CD8-positive, alpha-beta memory T cell (primary cell): ENCODE data around the gene NUP188. TPM values are rescaled to one million over a fixed set of nuclear protein-coding genes. Genes with fewer than 3 reads are reported as not detected.
A peak's percentile ranks its signal among the peaks of the same experiment; 100 is the strongest.

ENCODE experiments used
- CTCF ChIA-PET: fragments of 350-600 bp; sonication (Branson Sonifier 250); formaldehyde crosslinking; loops from one replicate; lab custom pipeline; 2021; ENCODE audit warnings: antibody characterized with exemption; lab: Charles Lee
- POLR2A ChIA-PET: fragments of 350-600 bp; sonication (Branson Sonifier 250); formaldehyde crosslinking; loops from one replicate; lab custom pipeline; 2021; ENCODE audit warnings: antibody characterized with exemption; lab: Charles Lee
- DNase-seq, 5 donors: peaks; one replicate each; pipeline versions ENCODE4 v3.0.0 to v3.0.0-alpha.2; 2020 to 2022; ENCODE audit warnings: mixed read lengths in 1 of 5
- H3K27ac ChIP-seq: one replicate; pipeline ENCODE4 v1.7.0; 2013; ENCODE audit warnings: low read depth, mild to moderate bottlenecking, low read length, moderate library complexity
- H3K27me3 ChIP-seq: 2 replicates; pipeline ENCODE4 v1.7.0; 2013; ENCODE audit warnings: low read length, mild to moderate bottlenecking; ENCODE audit not compliant: insufficient read depth, poor library complexity, severe bottlenecking
- H3K36me3 ChIP-seq: 2 replicates; pipeline ENCODE4 v1.7.0; 2013; ENCODE audit warnings: mild to moderate bottlenecking, low read length, moderate library complexity; ENCODE audit not compliant: insufficient read depth
- H3K4me1 ChIP-seq: 2 replicates; pipeline ENCODE4 v1.7.0; 2013; ENCODE audit warnings: mild to moderate bottlenecking, low read length, moderate library complexity; ENCODE audit not compliant: insufficient read depth
- H3K4me3 ChIP-seq: 2 replicates; pipeline ENCODE4 v1.7.0; 2013; ENCODE audit warnings: mild to moderate bottlenecking, low read length
- H3K9me3 ChIP-seq: 2 replicates; pipeline ENCODE4 v1.7.0; 2013; ENCODE audit warnings: mild to moderate bottlenecking, low read length
- H3K27ac Mint-ChIP-seq, 8 donors: one replicate each; pipeline ENCODE4 v1.8.0; 2020 to 2021; ENCODE audit warnings: mixed read lengths in 8 of 8, mild to moderate bottlenecking in 6 of 8, inconsistent platforms in 3 of 8, moderate library complexity in 3 of 8
- H3K27me3 Mint-ChIP-seq, 2 donors: one replicate each; pipeline ENCODE4 v1.8.0; 2020 to 2021; ENCODE audit warnings: mixed read lengths in 2 of 2, mild to moderate bottlenecking in 1 of 2, moderate library complexity in 1 of 2
- H3K36me3 Mint-ChIP-seq, 3 donors: one replicate each; pipeline ENCODE4 v1.8.0; 2020 to 2021; ENCODE audit warnings: mixed read lengths in 3 of 3, inconsistent platforms in 1 of 3, mild to moderate bottlenecking in 1 of 3
- H3K4me1 Mint-ChIP-seq, 3 donors: one replicate each; pipeline ENCODE4 v1.8.0; 2020 to 2021; ENCODE audit warnings: mixed read lengths in 3 of 3, inconsistent platforms in 1 of 3, mild to moderate bottlenecking in 1 of 3
- H3K4me3 Mint-ChIP-seq, 7 donors: one replicate each; pipeline ENCODE4 v1.8.0; 2020 to 2021; ENCODE audit warnings: mixed read lengths in 7 of 7, mild to moderate bottlenecking in 6 of 7, moderate library complexity in 4 of 7, inconsistent platforms in 2 of 7
- H3K9me3 Mint-ChIP-seq, 5 donors: one replicate each; pipeline ENCODE4 v1.8.0; 2020 to 2022; ENCODE audit warnings: mixed read lengths in 5 of 5, mild to moderate bottlenecking in 3 of 5, moderate library complexity in 2 of 5, inconsistent platforms in 1 of 5
- polyA plus RNA-seq: library from polyadenylated mRNA; unstranded; fragments of 300-500 nt; fragmentation: Illumina TruSeq; gene quantifications from one replicate; pipeline ENCODE4 v1.2.3, GENCODE V29; 2021
- total RNA-seq, 2 experiments: library from RNA; stranded (reverse); gene quantifications; one replicate each; pipeline ENCODE4 v1.2.3, GENCODE V29; 2021

The NUP188 gene
- total and polyA plus RNA-seq, 3 experiments from 2014 or later: 41.3 to 150 (median 144) TPM

GRCh38 chr9:128969491-128969890, 22.0 kb downstream of the NUP188 start:
- POLR2A ChIA-PET: no interaction called here
- CTCF ChIA-PET: no interaction called here
- no peak overlapping the region for H3K4me3 Mint-ChIP-seq
- H3K27ac Mint-ChIP-seq: no peak overlapping the region
- no peaks in the 10 kb centered on the region for H3K27me3 Mint-ChIP-seq
- Histone ChIP-seq H3K9me3 (no peaks in the 10 kb centered on the region), H3K4me1 (no peaks in the 10 kb centered on the region), H3K4me3 (no peak overlapping the region), H3K36me3 (peaks cover 42% of the 10 kb centered on the region), H3K27me3 (no peaks in the 10 kb centered on the region), H3K27ac (no peak overlapping the region)
- H3K9me3 Mint-ChIP-seq: no peaks in the 10 kb centered on the region
- DNase-seq: no peak
- H3K36me3 Mint-ChIP-seq: peaks cover 0 to 65% (median 28%) of the 10 kb centered on the region in 3 donors
- H3K4me1 Mint-ChIP-seq: peaks cover 0 to 3% (median 0%) of the 10 kb centered on the region in 3 donors

DNA sequence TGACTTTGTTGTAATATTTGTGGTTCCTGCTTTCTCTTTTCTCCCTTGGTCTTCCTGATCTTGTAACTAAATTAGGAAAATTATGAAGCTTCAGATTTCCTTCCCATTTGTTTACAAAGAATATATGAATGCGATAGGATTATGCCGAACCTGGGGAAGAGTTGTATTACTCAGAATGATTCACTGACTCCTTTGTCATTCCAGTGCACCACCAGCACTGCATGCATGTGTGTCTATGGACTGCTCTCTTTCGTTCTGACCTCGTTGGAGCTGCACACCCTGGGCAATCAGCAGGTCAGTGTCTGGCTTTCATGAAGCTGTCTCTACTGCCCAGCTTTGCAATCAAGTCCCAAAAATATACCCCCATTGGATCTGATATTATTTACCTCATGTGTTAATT, 25.5 kb downstream of the NUP188 start:
- no peaks in the 10 kb centered on the region for H3K9me3 Mint-ChIP-seq
- Histone ChIP-seq H3K4me3 (no peak overlapping the region), H3K27ac (no peak overlapping the region), H3K4me1 (no peaks in the 10 kb centered on the region), H3K27me3 (no peaks in the 10 kb centered on the region), H3K36me3 (peaks cover 63% of the 10 kb centered on the region), H3K9me3 (no peaks in the 10 kb centered on the region)
- DNase-seq: no peak
- peaks cover 0 to 82% (median 29%) of the 10 kb centered on the region in 3 donors for H3K36me3 Mint-ChIP-seq
- no peaks in the 10 kb centered on the region for H3K27me3 Mint-ChIP-seq
- peak overlapping the region in 1 of 8 donors; percentile 81 for H3K27ac Mint-ChIP-seq
- POLR2A ChIA-PET: no interaction called here
- H3K4me1 Mint-ChIP-seq: no peaks in the 10 kb centered on the region
- no peak overlapping the region for H3K4me3 Mint-ChIP-seq
- CTCF ChIA-PET: interaction anchor here (1.3 kb wide), 1 partner anchor 17 kb away, joined by 3 read pairs; no protein-coding TSS in a partner anchor

GRCh38 chr9:128979111-128979510, 31.6 kb downstream of the NUP188 start:
- H3K4me1 Mint-ChIP-seq: no peaks in the 10 kb centered on the region
- no peaks in the 10 kb centered on the region for H3K9me3 Mint-ChIP-seq
- Histone ChIP-seq H3K27me3 (no peaks in the 10 kb centered on the region), H3K9me3 (no peaks in the 10 kb centered on the region), H3K4me3 (no peak overlapping the region), H3K4me1 (no peaks in the 10 kb centered on the region), H3K36me3 (peaks cover 64% of the 10 kb centered on the region), H3K27ac (no peak overlapping the region)
- ChIA-PET CTCF (no interaction called here), POLR2A (no interaction called here)
- H3K27me3 Mint-ChIP-seq: no peaks in the 10 kb centered on the region
- H3K4me3 Mint-ChIP-seq: no peak overlapping the region
- H3K36me3 Mint-ChIP-seq: peaks cover 12 to 88% (median 29%) of the 10 kb centered on the region in 3 donors
- no peak for DNase-seq
- H3K27ac Mint-ChIP-seq: no peak overlapping the region

GRCh38 chr9:128983536-128983935, 36.0 kb downstream of the NUP188 start:
- H3K36me3 Mint-ChIP-seq: peaks cover 17 to 95% (median 35%) of the 10 kb centered on the region in 3 donors
- POLR2A ChIA-PET: no interaction called here
- H3K27ac ChIP-seq: no peak overlapping the region

GRCh38 chr9:128986671-128987070, 39.2 kb downstream of the NUP188 start:
- no peaks in the 10 kb centered on the region for H3K4me1 ChIP-seq
- Mint-ChIP-seq H3K36me3 (peaks cover 6 to 83% (median 25%) of the 10 kb centered on the region in 3 donors), H3K27me3 (no peaks in the 10 kb centered on the region), H3K27ac (peak overlapping the region in 2 of 8 donors; percentile 13 to 69), H3K4me3 (no peak overlapping the region), H3K9me3 (no peaks in the 10 kb centered on the region), H3K4me1 (no peaks in the 10 kb centered on the region)
- no peak overlapping the region for H3K27ac ChIP-seq
- peaks cover 48% of the 10 kb centered on the region for H3K36me3 ChIP-seq
- ChIA-PET POLR2A (interaction anchor here (0.6 kb wide), 1 partner anchor 34 kb away, joined by 4 read pairs; no protein-coding TSS in a partner anchor), CTCF (interaction anchor here (0.5 kb wide), 1 partner anchor 19 kb away, joined by 3 read pairs; no protein-coding TSS in a partner anchor)
- no peaks in the 10 kb centered on the region for H3K27me3 ChIP-seq
- DNase-seq: no peak
- H3K9me3 ChIP-seq: no peaks in the 10 kb centered on the region
- no peak overlapping the region for H3K4me3 ChIP-seq

More at GRCh38 chr9:128983536-128983935, 36.0 kb downstream of the NUP188 start:
- H3K27me3 ChIP-seq: no peaks in the 10 kb centered on the region
- Mint-ChIP-seq H3K9me3 (no peaks in the 10 kb centered on the region), H3K4me1 (no peaks in the 10 kb centered on the region), H3K4me3 (no peak overlapping the region), H3K27ac (peak overlapping the region in 1 of 8 donors; percentile 75), H3K27me3 (no peaks in the 10 kb centered on the region)
- DNase-seq: no peak
- CTCF ChIA-PET: interaction anchor here (0.7 kb wide), 1 partner anchor 89 kb away, joined by 3 read pairs; no protein-coding TSS in a partner anchor
- no peak overlapping the region for H3K4me3 ChIP-seq
- no peaks in the 10 kb centered on the region for H3K4me1 ChIP-seq
- no peaks in the 10 kb centered on the region for H3K9me3 ChIP-seq
- peaks cover 73% of the 10 kb centered on the region for H3K36me3 ChIP-seq

- Mint-ChIP-seq H3K27me3 (no peaks in the 10 kb centered on the region), H3K36me3 (peaks cover 6 to 80% (median 25%) of the 10 kb centered on the region in 3 donors), H3K27ac (no peak overlapping the region), H3K4me3 (no peak overlapping the region), H3K4me1 (no peaks in the 10 kb centered on the region), H3K9me3 (no peaks in the 10 kb centered on the region)
- CTCF ChIA-PET: no interaction called here
- POLR2A ChIA-PET: no interaction called here
- no peaks in the 10 kb centered on the region for H3K9me3 ChIP-seq
- H3K4me3 ChIP-seq: no peak overlapping the region
- no peaks in the 10 kb centered on the region for H3K4me1 ChIP-seq
- peaks cover 46% of the 10 kb centered on the region for H3K36me3 ChIP-seq
- no peak overlapping the region for H3K27ac ChIP-seq
- no peak for DNase-seq
- no peaks in the 10 kb centered on the region for H3K27me3 ChIP-seq
These were observed 40.3 kb downstream of the NUP188 start for GRCh38 chr9:128987805-128988204.

- Mint-ChIP-seq H3K27ac (peak overlapping the region in 1 of 8 donors; percentile 62), H3K4me1 (no peaks in the 10 kb centered on the region), H3K4me3 (no peak overlapping the region), H3K27me3 (no peaks in the 10 kb centered on the region), H3K9me3 (no peaks in the 10 kb centered on the region), H3K36me3 (peaks cover 0 to 80% (median 33%) of the 10 kb centered on the region in 3 donors)
- Histone ChIP-seq H3K4me1 (no peaks in the 10 kb centered on the region), H3K27me3 (no peaks in the 10 kb centered on the region), H3K36me3 (peaks cover 53% of the 10 kb centered on the region), H3K9me3 (no peaks in the 10 kb centered on the region), H3K27ac (no peak overlapping the region), H3K4me3 (no peak overlapping the region)
- CTCF ChIA-PET: interaction anchor here (1.1 kb wide), 1 partner anchor 13 kb away, joined by 3 read pairs; no protein-coding TSS in a partner anchor
- DNase-seq: no peak
- POLR2A ChIA-PET: no interaction called here
These were observed 45.5 kb downstream of the NUP188 start for GRCh38 chr9:128992995-128993394.

DNA sequence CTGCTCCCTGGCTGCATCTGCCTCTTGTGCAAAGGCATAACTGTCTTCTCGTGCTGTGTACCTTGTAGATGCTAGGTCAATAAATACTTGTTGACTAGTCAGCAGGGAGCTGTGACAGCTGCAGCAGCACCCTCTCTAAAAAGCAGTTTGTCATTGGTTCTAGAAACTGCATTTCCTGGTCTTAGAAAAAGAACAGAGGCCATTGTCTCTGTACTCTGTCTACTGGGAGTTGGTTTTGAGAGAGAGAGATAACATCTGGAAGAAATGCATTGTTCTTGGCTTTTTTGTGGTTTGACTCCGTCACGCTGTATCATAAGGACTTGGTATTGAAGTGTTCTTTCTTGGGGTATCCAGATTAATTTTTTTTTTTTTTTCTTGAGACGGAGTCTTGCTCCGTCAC, 48.3 kb downstream of the NUP188 start:
- Histone ChIP-seq H3K4me1 (no peaks in the 10 kb centered on the region), H3K27me3 (no peaks in the 10 kb centered on the region), H3K9me3 (no peaks in the 10 kb centered on the region), H3K4me3 (no peak overlapping the region), H3K27ac (no peak overlapping the region), H3K36me3 (peaks cover 70% of the 10 kb centered on the region)
- H3K9me3 Mint-ChIP-seq: no peaks in the 10 kb centered on the region
- DNase-seq: no peak
- POLR2A ChIA-PET: interaction anchor here (0.5 kb wide), 1 partner anchor 401 kb away, joined by 3 read pairs; no protein-coding TSS in a partner anchor
- peak overlapping the region in 3 of 8 donors; percentile 17 to 66 (median 63) for H3K27ac Mint-ChIP-seq
- CTCF ChIA-PET: no interaction called here
- no peaks in the 10 kb centered on the region for H3K27me3 Mint-ChIP-seq
- H3K4me3 Mint-ChIP-seq: no peak overlapping the region
- H3K4me1 Mint-ChIP-seq: no peaks in the 10 kb centered on the region
- peaks cover under 1 to 86% (median 38%) of the 10 kb centered on the region in 3 donors for H3K36me3 Mint-ChIP-seq
